ENCODE results near the gene NHEJ1.

DNA sequence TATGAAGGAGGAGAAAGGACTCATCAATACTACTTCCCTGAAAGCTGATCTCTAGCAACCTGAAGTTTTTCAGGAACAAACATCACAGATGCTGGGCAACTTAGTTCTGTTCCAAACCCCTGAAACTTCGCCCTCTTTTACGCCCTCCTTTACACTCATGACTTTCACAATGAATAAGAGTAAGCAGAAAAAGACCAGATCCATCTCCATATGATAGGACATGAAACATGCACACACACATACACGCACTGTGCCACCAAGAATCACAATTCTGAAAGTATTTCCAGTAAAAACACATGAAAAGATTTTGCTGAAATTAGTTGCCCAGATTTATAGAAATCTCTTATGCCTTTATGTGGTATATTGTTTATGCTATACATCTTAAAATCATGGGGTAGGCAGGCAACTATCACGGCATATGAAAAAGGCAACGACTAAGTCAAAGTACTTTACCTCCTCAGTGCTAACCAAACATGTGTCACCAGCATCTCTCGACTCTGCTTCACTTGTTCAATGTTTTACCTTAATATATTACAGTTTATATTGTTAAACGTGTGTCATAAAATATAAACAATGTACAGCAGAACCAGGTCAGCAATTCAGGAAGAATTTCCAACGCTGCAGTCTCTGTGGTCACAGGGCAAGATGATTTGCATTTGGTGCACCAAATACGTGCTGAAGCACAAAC is 47.8 kb downstream of the NHEJ1 start:
- TF ChIP-seq CTCF (IDR thresholded peaks at IDR 0.05; ENCODE audit: insufficient read depth, low read depth, low read length) (no peak), EZH2 (IDR thresholded peaks at IDR 0.05; ENCODE audit: insufficient read depth, low read length) (no peak)
